ENCODE results near the gene SMTN.

Gene SMTN

GRCh38 chr22:31118046-31118820, 37.1 kb downstream of the SMTN start:
- no peaks in the 10 kb centered on the region for H3K9me3 Mint-ChIP-seq
- no peaks in the 10 kb centered on the region for H3K4me1 Mint-ChIP-seq (ENCODE audit: low read depth)
- H3K4me3 Mint-ChIP-seq, result no peak overlapping the region
- no peaks in the 10 kb centered on the region for H3K36me3 Mint-ChIP-seq (ENCODE audit: low read depth)
- DNase-seq (ENCODE audit: low spot score), result no peak
- H3K27ac Mint-ChIP-seq, result no peak overlapping the region
- no peaks in the 10 kb centered on the region for H3K27me3 Mint-ChIP-seq (ENCODE audit: low read depth)

GRCh38 chr22:31119026-31119717, 38.1 kb downstream of the SMTN start:
- no peaks in the 10 kb centered on the region for H3K9me3 Mint-ChIP-seq
- H3K27me3 Mint-ChIP-seq (ENCODE audit: low read depth), result no peaks in the 10 kb centered on the region
- no peaks in the 10 kb centered on the region for H3K4me1 Mint-ChIP-seq (ENCODE audit: low read depth)
- no peak overlapping the region for H3K4me3 Mint-ChIP-seq
- DNase-seq (ENCODE audit: low spot score), result no peak
- no peaks in the 10 kb centered on the region for H3K36me3 Mint-ChIP-seq (ENCODE audit: low read depth)
- H3K27ac Mint-ChIP-seq, result no peak overlapping the region

GRCh38 chr22:31120230-31120629, 39.1 kb downstream of the SMTN start:
- DNase-seq (ENCODE audit: low spot score), result no peak
- H3K9me3 Mint-ChIP-seq, result no peaks in the 10 kb centered on the region
- no peaks in the 10 kb centered on the region for H3K27me3 Mint-ChIP-seq (ENCODE audit: low read depth)
- no peaks in the 10 kb centered on the region for H3K4me1 Mint-ChIP-seq (ENCODE audit: low read depth)
- H3K27ac Mint-ChIP-seq, result no peak overlapping the region
- H3K36me3 Mint-ChIP-seq (ENCODE audit: low read depth), result no peaks in the 10 kb centered on the region
- no peak overlapping the region for H3K4me3 Mint-ChIP-seq

- no peak overlapping the region for H3K4me3 Mint-ChIP-seq
- H3K4me1 Mint-ChIP-seq (ENCODE audit: low read depth), result no peaks in the 10 kb centered on the region
- no peaks in the 10 kb centered on the region for H3K9me3 Mint-ChIP-seq
- no peak overlapping the region for H3K27ac Mint-ChIP-seq
- no peak for DNase-seq (ENCODE audit: low spot score)
- H3K27me3 Mint-ChIP-seq (ENCODE audit: low read depth), result no peaks in the 10 kb centered on the region
- no peaks in the 10 kb centered on the region for H3K36me3 Mint-ChIP-seq (ENCODE audit: low read depth)
These were observed 39.5 kb downstream of the SMTN start for GRCh38 chr22:31120642-31121041.

- no peaks in the 10 kb centered on the region for H3K9me3 Mint-ChIP-seq
- no peak for DNase-seq (ENCODE audit: low spot score)
- no peaks in the 10 kb centered on the region for H3K36me3 Mint-ChIP-seq (ENCODE audit: low read depth)
- no peak overlapping the region for H3K4me3 Mint-ChIP-seq
- no peak overlapping the region for H3K27ac Mint-ChIP-seq
- no peaks in the 10 kb centered on the region for H3K4me1 Mint-ChIP-seq (ENCODE audit: low read depth)
- H3K27me3 Mint-ChIP-seq (ENCODE audit: low read depth), result no peaks in the 10 kb centered on the region
These were observed 40.3 kb downstream of the SMTN start for GRCh38 chr22:31121403-31121802.

- no peaks in the 10 kb centered on the region for H3K36me3 Mint-ChIP-seq (ENCODE audit: low read depth)
- H3K9me3 Mint-ChIP-seq, result no peaks in the 10 kb centered on the region
- H3K27ac Mint-ChIP-seq, result no peak overlapping the region
- peaks cover under 1% of the 10 kb centered on the region for H3K4me1 Mint-ChIP-seq (ENCODE audit: low read depth)
- no peak overlapping the region for H3K4me3 Mint-ChIP-seq
- DNase-seq (ENCODE audit: low spot score), result no peak
- no peaks in the 10 kb centered on the region for H3K27me3 Mint-ChIP-seq (ENCODE audit: low read depth)
These were observed 41.0 kb downstream of the SMTN start for GRCh38 chr22:31122196-31122531.

GRCh38 chr22:31122532-31123291, 41.6 kb downstream of the SMTN start, which contains the start of gene INPP5J:
INPP5J (plus strand) TSS chr22:31122966; CDS start chr22:31123015, 49 bp downstream.
- no peaks in the 10 kb centered on the region for H3K36me3 Mint-ChIP-seq (ENCODE audit: low read depth)
- no peak for DNase-seq (ENCODE audit: low spot score)
- H3K27ac Mint-ChIP-seq, result no peak within 1 kb of the TSS
- H3K27me3 Mint-ChIP-seq (ENCODE audit: low read depth), result no peaks in the 10 kb centered on the region
- H3K9me3 Mint-ChIP-seq, result no peaks in the 10 kb centered on the region
- H3K4me3 Mint-ChIP-seq, result no peak within 1 kb of the TSS
- H3K4me1 Mint-ChIP-seq (ENCODE audit: low read depth), result peaks cover 4% of the 10 kb centered on the region

GRCh38 chr22:31123292-31123602, 42.1 kb downstream of the SMTN start:
- H3K27me3 Mint-ChIP-seq (ENCODE audit: low read depth), result no peaks in the 10 kb centered on the region
- no peak overlapping the region for H3K4me3 Mint-ChIP-seq
- DNase-seq (ENCODE audit: low spot score), result no peak
- peaks cover 4% of the 10 kb centered on the region for H3K4me1 Mint-ChIP-seq (ENCODE audit: low read depth)
- H3K27ac Mint-ChIP-seq, result no peak overlapping the region
- H3K36me3 Mint-ChIP-seq (ENCODE audit: low read depth), result no peaks in the 10 kb centered on the region
- no peaks in the 10 kb centered on the region for H3K9me3 Mint-ChIP-seq

- no peak overlapping the region for H3K4me3 Mint-ChIP-seq
- H3K27ac Mint-ChIP-seq, result no peak overlapping the region
- no peaks in the 10 kb centered on the region for H3K9me3 Mint-ChIP-seq
- H3K27me3 Mint-ChIP-seq (ENCODE audit: low read depth), result no peaks in the 10 kb centered on the region
- peaks cover 4% of the 10 kb centered on the region for H3K4me1 Mint-ChIP-seq (ENCODE audit: low read depth)
- no peaks in the 10 kb centered on the region for H3K36me3 Mint-ChIP-seq (ENCODE audit: low read depth)
- DNase-seq (ENCODE audit: low spot score), result no peak
These were observed 43.2 kb downstream of the SMTN start for GRCh38 chr22:31124290-31124689.

GRCh38 chr22:31124811-31125465, 43.8 kb downstream of the SMTN start:
- no peaks in the 10 kb centered on the region for H3K36me3 Mint-ChIP-seq (ENCODE audit: low read depth)
- DNase-seq (ENCODE audit: low spot score), result no peak
- H3K27ac Mint-ChIP-seq, result no peak overlapping the region
- no peaks in the 10 kb centered on the region for H3K27me3 Mint-ChIP-seq (ENCODE audit: low read depth)
- peaks cover 4% of the 10 kb centered on the region for H3K4me1 Mint-ChIP-seq (ENCODE audit: low read depth)
- H3K4me3 Mint-ChIP-seq, result no peak overlapping the region
- no peaks in the 10 kb centered on the region for H3K9me3 Mint-ChIP-seq

- Mint-ChIP-seq H3K4me1 (ENCODE audit: low read depth) (peaks cover 4% of the 10 kb centered on the region), H3K27ac (no peak overlapping the region), H3K4me3 (no peak overlapping the region), H3K9me3 (no peaks in the 10 kb centered on the region), H3K27me3 (ENCODE audit: low read depth) (no peaks in the 10 kb centered on the region), H3K36me3 (ENCODE audit: low read depth) (no peaks in the 10 kb centered on the region)
- no peak for DNase-seq (ENCODE audit: low spot score)
These were observed 44.5 kb downstream of the SMTN start for GRCh38 chr22:31125521-31126117.

- H3K4me1 Mint-ChIP-seq (ENCODE audit: low read depth), result peaks cover 4% of the 10 kb centered on the region
- H3K27me3 Mint-ChIP-seq (ENCODE audit: low read depth), result no peaks in the 10 kb centered on the region
- no peaks in the 10 kb centered on the region for H3K36me3 Mint-ChIP-seq (ENCODE audit: low read depth)
- no peak overlapping the region for H3K4me3 Mint-ChIP-seq
- no peak for DNase-seq (ENCODE audit: low spot score)
- no peak overlapping the region for H3K27ac Mint-ChIP-seq
- H3K9me3 Mint-ChIP-seq, result no peaks in the 10 kb centered on the region
These were observed 45.2 kb downstream of the SMTN start for GRCh38 chr22:31126128-31126868.

- DNase-seq (ENCODE audit: low spot score), result no peak
- Mint-ChIP-seq H3K27ac (no peak overlapping the region), H3K27me3 (ENCODE audit: low read depth) (no peaks in the 10 kb centered on the region), H3K4me3 (no peak overlapping the region), H3K9me3 (no peaks in the 10 kb centered on the region), H3K4me1 (ENCODE audit: low read depth) (peaks cover 4% of the 10 kb centered on the region), H3K36me3 (ENCODE audit: low read depth) (no peaks in the 10 kb centered on the region)
These were observed 45.7 kb downstream of the SMTN start for GRCh38 chr22:31126869-31127175.
